Measurements from ENCODE around the gene SERPINA6.

DNA sequence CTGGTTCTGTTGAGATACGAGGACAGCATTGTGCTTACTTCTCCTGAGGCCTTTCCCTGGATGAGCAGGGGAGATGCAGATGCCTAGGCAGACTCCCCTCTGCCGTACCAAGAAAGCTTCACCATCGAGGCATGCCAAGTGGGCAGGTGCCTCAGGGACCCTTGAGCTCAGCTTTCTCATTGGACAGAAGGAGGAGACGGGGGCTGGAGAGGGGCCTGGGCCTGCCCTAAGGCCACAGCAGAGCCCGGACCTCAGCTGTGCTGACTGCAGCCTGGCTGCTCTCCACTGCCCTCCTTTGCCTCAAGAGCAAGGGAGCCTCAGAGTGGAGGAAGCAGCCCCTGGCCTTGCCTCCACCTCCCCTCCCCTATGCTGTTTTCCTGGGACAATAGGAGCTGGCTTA lies 41.8 kb upstream of the SERPINA6 start:
- TF ChIP-seq ZNF274 (IDR thresholded peaks at IDR 0.05; ENCODE audit: low read depth, low read length) (no peak), POLR2A (IDR thresholded peaks at IDR 0.05; ENCODE audit: borderline replicate concordance, extremely low read depth, insufficient read depth, insufficient read length) (no peak), POLR2AphosphoS5 (IDR thresholded peaks at IDR 0.05; ENCODE audit: low read depth, low read length) (no peak), TCF7L2 (IDR thresholded peaks at IDR 0.05; ENCODE audit: borderline replicate concordance, extremely low read depth, insufficient read depth, insufficient read length) (no peak)
- TF ChIP-seq, protein P1, sequence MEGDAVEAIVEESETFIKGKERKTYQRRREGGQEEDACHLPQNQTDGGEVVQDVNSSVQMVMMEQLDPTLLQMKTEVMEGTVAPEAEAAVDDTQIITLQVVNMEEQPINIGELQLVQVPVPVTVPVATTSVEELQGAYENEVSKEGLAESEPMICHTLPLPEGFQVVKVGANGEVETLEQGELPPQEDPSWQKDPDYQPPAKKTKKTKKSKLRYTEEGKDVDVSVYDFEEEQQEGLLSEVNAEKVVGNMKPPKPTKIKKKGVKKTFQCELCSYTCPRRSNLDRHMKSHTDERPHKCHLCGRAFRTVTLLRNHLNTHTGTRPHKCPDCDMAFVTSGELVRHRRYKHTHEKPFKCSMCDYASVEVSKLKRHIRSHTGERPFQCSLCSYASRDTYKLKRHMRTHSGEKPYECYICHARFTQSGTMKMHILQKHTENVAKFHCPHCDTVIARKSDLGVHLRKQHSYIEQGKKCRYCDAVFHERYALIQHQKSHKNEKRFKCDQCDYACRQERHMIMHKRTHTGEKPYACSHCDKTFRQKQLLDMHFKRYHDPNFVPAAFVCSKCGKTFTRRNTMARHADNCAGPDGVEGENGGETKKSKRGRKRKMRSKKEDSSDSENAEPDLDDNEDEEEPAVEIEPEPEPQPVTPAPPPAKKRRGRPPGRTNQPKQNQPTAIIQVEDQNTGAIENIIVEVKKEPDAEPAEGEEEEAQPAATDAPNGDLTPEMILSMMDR (IDR thresholded peaks at IDR 0.05 in 2 of 3, conservative IDR thresholded peaks at IDR 0.05 in 1 of 3; ENCODE audit: borderline replicate concordance in 1 of 3, insufficient read depth in 1 of 3, low read depth in 2 of 3, low read length in 2 of 3): no peak

Data from HCT116 (cell line).